HG03442 (cell line): Measurements from ENCODE around the gene ETV5.
A peak's percentile ranks its signal among the peaks of the same experiment; 100 is the strongest.

ENCODE experiments used
- ATAC-seq: cut with Tn5 transposase; IDR thresholded peaks from one replicate; pipeline ENCODE4 v1.9.1; 2021; ENCODE audit warnings: mild to moderate bottlenecking, moderate library complexity; ENCODE audit not compliant: unreplicated experiment

The ETV5 gene

DNA sequence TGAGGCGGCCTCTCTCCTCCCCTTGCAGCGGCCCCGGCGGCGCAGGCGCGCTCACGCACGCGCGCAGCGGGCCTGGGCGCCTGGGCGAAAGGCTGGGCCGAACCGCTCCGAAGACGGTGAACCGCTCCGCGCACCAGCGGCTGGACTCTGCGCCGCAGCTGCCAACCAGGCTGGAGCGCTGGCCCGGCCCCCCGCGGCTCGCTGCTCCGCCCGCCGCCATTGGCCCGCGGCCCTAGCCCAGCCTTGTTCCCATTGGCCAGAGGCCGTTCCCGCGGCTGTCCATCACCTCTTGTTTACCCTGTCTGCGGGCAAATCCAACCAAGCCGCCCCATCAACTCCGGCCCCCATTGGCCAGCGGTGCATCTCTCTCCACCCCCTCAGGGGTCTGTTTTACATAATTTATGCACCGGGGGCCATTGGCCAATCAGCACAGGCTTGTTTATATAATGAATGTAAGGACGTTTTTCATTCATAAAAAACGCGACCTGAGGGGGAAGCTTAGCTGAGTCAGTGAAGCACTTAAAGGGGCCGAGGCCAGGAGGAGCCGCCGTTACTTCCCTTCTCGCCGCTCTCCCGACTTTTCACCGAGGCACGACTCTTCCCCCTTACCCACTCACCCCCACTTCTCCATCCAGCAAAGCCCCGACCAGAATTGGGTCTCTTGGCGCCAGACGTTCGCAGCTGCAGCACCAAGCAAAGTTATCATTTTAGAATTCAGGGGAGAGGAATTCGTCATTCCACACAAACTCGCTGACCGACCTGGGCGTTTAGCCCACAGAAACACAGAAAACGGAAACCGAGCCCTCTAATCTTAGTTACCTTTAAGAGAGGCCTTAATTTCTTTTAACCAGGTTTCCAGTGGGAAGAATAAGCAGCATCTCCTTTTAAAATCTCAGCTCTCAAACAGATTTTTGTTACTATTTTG is at the start of gene ETV5:
ETV5 (minus strand) TSS at position 149 of the 925 bp plus-strand sequence. CDS start 3,221 bp downstream, outside the sequence.
- peak; percentile 89 for ATAC-seq

DNA sequence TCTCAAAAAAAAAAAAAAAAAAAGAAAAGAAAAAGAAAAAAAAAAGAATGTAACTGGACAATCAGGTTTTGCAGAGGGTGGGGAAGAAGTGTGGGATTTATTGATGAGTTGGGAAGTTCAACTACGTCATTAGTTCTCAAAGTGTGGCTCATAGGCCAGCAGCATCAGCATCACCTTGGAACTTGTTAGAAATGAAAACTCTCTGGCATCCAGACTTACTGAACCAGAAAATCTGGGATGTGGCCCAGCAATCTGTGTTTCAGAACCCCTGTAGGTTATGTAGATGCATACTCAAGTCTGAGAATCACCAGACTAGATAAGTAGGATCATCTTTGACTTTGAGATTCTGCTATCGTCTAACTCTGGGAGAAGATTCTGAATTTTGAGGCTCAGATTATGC is 45.8 kb upstream of the ETV5 start:
- no peak for ATAC-seq

DNA sequence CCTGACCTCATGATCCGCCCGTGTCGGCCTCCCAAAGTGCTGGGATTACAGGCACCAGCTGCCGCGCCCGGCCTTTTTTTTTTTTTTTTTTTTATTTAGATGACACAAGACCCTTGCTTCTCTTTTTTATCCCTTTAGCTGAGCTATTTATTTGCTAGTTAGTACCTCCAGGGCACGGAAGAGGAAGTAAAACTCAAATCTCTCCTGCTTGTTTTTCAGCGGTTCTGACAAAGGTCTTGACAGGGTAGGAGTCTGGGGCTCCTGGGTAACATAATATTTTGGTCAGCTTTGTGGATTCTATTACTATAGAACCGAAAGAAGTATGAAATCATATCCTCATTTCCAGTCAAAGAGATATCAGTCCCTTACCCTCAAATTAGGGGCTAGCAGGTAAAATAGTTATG is 44.0 kb upstream of the ETV5 start:
- ATAC-seq: peak; percentile 85

GRCh38 chr3:186152361-186152798 is 43.5 kb upstream of the ETV5 start:
- peak; percentile 12 for ATAC-seq

- ATAC-seq: no peak
These were observed 42.4 kb upstream of the ETV5 start for GRCh38 chr3:186151077-186151971.

DNA sequence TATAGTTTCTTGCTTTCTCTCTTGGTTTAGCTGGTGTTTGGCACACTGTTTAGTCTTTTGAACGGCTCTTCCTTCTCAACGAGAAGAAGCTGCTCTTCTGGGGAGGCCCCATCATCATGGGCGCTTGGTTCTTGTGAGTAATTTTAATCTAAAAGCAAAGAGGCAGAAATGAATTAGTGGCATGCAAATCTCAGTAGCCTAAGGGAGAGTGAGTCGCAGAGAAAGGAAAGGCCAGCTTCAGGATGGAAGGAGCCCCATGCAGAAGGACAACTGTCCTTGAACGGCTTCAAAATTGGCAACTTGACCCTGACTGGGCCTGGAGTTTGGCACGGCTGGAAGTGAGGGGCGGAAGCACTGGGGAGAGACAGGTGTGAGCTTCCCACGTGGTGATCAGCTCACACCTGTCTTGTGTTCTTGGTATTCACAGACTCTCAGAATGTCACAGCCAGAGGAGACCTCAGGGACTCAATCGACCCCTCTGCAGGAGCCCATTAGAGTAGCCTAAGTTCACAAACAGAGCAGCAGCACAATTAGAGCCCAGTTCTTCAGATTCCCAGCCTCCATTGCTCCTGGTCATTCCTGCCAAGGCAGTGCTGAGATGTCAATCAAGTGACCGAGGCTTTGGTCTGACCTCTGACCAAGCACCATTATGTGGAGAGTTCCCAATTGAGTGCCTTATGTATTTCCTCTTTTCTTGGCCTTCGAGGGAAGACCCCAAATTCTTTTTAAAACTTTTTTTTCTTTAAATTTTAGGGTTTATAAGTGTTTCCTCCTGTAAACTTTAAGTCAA is 41.3 kb upstream of the ETV5 start:
- no peak for ATAC-seq

- no peak for ATAC-seq
These were observed 40.6 kb upstream of the ETV5 start for GRCh38 chr3:186149319-186149960.

- no peak for ATAC-seq
These were observed 35.4 kb upstream of the ETV5 start for GRCh38 chr3:186144257-186144656.

GRCh38 chr3:186143250-186143649 is 34.4 kb upstream of the ETV5 start:
- ATAC-seq: no peak

DNA sequence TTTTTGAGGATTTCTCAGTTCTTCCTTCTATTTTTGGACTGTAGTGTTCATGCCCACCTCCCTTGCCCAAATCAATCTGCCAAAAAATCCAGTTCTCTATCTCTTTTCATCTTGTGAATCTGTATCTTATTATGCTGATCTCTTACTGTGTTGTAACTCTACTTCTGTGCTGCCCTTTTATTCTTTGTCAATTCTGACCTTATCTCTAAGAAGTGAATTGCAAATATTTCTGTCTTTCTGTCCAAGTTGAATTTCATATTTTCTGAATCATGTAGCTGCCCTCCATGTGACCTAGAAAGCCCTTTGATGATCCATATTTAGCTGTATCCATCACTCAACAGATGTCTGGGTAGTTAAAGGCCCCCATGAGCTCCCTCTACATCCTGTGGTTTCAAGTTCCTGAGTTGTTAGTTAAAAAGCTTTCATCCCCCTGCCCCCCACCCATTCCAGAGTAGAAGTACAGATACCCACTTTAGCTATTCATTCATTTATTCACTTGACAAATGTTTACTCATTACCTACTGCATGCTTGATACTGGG is 33.6 kb upstream of the ETV5 start:
- ATAC-seq: no peak

DNA sequence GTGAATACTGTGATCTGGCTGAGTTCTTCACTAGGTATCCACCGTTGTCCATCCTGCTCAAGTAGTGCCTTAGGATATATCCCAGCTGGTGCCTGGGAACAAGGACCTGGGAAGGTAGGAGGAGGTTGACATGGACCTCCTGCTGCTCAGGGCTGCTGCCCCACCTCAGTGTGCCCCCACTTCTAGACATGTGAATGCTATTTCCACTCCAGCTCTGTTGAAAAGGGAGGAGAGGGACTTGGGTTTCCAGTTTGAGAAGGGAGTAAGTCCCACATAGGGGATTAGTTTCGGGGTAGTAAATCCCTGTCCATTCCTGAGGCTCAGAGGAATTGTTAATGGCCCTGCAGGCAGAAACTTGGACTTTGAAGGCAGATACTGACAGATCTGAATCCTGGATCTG is 32.9 kb upstream of the ETV5 start:
- no peak for ATAC-seq

GRCh38 chr3:186138272-186138981 is 29.5 kb upstream of the ETV5 start:
- ATAC-seq: no peak

GRCh38 chr3:186137051-186137685 is 28.3 kb upstream of the ETV5 start:
- no peak for ATAC-seq

DNA sequence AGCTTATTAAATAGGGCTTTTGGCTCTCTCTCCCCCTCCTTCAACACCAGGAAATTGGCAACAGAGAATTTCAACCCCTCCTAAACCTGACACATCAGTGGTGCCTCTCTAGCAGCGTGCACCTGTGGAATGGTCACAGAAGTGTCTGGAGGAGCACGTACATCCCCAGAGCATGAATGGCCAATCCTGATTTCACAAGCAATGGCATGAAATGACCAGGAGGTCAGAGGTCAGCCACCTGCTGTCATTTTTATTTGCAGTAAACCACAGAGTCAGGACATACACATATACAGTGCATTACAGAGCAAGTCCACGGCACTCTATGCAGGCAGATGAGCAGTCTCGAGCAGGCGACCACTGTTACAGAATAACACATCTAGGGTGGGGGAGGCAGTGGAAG is 25.1 kb upstream of the ETV5 start:
- ATAC-seq: no peak

- ATAC-seq: no peak
These were observed 23.6 kb upstream of the ETV5 start for GRCh38 chr3:186132487-186132886.

DNA sequence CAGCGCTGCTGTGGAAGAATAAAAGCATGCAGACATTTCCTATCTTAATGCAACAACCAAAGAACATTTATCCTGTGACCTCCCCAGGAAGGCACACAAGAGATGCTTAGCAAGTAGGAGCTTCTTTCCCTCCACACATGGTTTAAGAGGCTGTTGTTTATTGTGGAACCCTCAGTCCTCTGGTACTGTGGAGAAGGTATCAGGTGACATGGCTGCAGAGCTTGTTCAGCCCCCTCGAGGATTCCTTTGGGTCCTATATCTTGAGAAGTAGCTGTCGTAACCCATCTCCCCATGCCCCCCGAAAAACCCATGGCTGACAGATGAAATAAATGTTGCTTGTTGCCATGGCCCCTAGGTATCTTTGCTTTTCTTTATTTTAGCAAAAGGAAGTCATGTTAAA is 20.3 kb upstream of the ETV5 start:
- no peak for ATAC-seq

DNA sequence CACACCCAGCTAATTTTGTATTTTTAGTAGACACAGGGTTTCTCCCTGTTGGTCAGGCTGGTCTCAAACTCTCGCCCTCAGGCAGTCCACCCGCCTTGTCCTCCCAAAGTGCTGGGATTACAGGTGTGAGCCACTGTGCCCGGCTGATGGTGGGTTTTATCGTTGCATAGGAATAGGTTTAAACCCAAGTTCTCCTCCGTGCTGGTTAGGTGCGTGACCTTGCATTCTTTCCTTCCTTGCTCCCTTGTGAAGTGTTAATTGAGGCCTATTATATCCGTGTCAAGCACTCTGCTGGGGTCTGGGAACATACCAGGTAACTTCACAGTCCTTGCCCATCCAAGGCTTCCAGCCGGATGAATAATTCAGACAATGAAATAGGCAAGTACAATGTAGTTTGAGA is 19.3 kb upstream of the ETV5 start:
- no peak for ATAC-seq

DNA sequence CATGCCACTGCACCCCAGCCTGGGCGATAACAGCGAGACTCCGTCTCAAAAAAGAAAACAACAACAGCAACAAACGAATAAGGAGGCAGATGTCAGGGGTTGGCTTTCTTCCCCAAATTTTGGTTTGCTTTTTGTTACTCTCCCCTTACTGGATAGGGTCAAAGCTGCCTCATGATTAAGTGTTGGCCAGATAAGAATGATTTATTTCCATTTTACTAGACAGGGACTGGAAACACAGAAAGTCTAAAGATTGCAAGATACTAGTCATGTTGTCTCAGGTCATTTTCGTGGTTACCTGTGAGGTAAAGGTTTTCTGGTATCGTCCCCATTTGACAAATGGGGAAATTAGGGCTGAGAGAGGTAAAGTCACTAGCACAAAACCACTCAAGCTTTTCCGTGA is 18.6 kb upstream of the ETV5 start:
- ATAC-seq: no peak

GRCh38 chr3:186125118-186125517 is 16.2 kb upstream of the ETV5 start:
- no peak for ATAC-seq
